GM21786 (cell line): ENCODE measurements around the gene ARHGAP8.

ENCODE experiments used
- ATAC-seq: cut with Tn5 transposase; IDR thresholded peaks from one replicate; pipeline ENCODE4 v1.9.1; 2021; ENCODE audit not compliant: unreplicated experiment

Gene ARHGAP8

GRCh38 chr22:44802071-44802700 lies 49.8 kb downstream of the ARHGAP8 start:
- ATAC-seq = no peak

GRCh38 chr22:44802956-44803355 lies 50.6 kb downstream of the ARHGAP8 start:
- ATAC-seq = no peak

GRCh38 chr22:44804327-44804726 lies 52.0 kb downstream of the ARHGAP8 start:
- ATAC-seq = no peak

- no peak for ATAC-seq
Observed at GRCh38 chr22:44805711-44806110, 53.3 kb downstream of the ARHGAP8 start.

- no peak for ATAC-seq
Observed at GRCh38 chr22:44807232-44807631, 54.9 kb downstream of the ARHGAP8 start.

GRCh38 chr22:44807915-44808690 lies 55.7 kb downstream of the ARHGAP8 start:
- ATAC-seq = no peak

- no peak for ATAC-seq
Observed at GRCh38 chr22:44809456-44809855, 57.1 kb downstream of the ARHGAP8 start.

GRCh38 chr22:44811141-44811540 lies 58.8 kb downstream of the ARHGAP8 start:
- no peak for ATAC-seq

GRCh38 chr22:44813416-44813815 lies 61.0 kb downstream of the ARHGAP8 start:
- ATAC-seq = no peak

- no peak for ATAC-seq
Observed at GRCh38 chr22:44814266-44815098, 62.1 kb downstream of the ARHGAP8 start.

GRCh38 chr22:44815099-44816070 lies 63.0 kb downstream of the ARHGAP8 start:
- ATAC-seq = no peak

GRCh38 chr22:44816141-44816540 lies 63.8 kb downstream of the ARHGAP8 start:
- no peak for ATAC-seq

- no peak for ATAC-seq
Observed at GRCh38 chr22:44818727-44819126, 66.4 kb downstream of the ARHGAP8 start.

GRCh38 chr22:44819966-44820631 lies 67.7 kb downstream of the ARHGAP8 start:
- ATAC-seq = no peak

- no peak for ATAC-seq
Observed at GRCh38 chr22:44821741-44822475, 69.5 kb downstream of the ARHGAP8 start.

- no peak for ATAC-seq
Observed at GRCh38 chr22:44822534-44822933, 70.2 kb downstream of the ARHGAP8 start.

- no peak for ATAC-seq
Observed at GRCh38 chr22:44823396-44823795, 71.0 kb downstream of the ARHGAP8 start.

- no peak for ATAC-seq
Observed at GRCh38 chr22:44823806-44824205, 71.4 kb downstream of the ARHGAP8 start.

- no peak for ATAC-seq
Observed at GRCh38 chr22:44824271-44824670, 71.9 kb downstream of the ARHGAP8 start.
